HG03045 (cell line): ENCODE results near the gene NUF2.
"Not testable (repeated sequence)": the region's sequence is repeated elsewhere in the genome, so short reads cannot be mapped to it uniquely, and the experiment has no call there.

ENCODE experiments used
- ATAC-seq: cut with Tn5 transposase; IDR thresholded peaks from one replicate; pipeline ENCODE4 v1.9.1; 2021; ENCODE audit warnings: mild to moderate bottlenecking, moderate library complexity; ENCODE audit not compliant: unreplicated experiment

The NUF2 gene

DNA sequence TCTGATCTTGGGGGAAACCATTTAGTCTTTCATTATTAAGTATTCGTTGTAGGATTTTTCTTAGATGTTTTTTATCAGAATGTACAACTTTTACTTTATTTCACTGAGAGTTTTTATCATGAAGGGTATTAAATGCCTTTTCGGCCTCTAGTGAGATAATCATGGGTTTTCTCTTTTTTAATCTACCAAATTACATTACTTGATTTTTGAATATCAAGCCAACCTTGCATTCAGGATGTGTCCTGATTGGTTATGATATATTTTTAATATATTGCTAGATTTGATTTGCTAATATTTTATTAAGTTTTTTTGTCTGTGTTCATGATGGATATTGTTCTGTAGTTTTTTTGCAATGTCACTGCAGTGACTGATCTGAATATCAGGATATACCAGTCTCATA lies 9.4 kb downstream of the NUF2 start:
- ATAC-seq = no peak

DNA sequence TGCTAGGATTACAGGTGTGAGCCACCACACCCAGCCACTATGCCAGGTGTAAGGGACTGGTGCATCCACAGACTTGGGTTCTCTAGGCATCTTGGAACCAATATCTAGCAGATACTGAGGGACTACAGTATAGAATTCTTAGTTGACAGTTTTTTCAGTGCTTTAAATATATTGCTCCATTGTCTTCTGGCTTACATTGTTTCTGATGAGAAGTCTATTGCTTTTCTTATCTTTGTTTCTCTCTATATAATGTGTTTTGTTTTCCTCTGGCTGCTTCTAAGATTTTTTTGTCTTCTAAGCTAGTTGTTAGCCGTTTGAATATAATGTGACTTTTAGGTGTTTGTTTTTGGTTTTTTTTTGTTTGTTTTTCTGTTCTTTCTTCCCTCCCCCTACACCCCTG lies 13.5 kb downstream of the NUF2 start:
- ATAC-seq = no peak

- no peak for ATAC-seq
These were observed 15.9 kb downstream of the NUF2 start for GRCh38 chr1:163337631-163338030.

- ATAC-seq = no peak
These were observed 24.6 kb downstream of the NUF2 start for GRCh38 chr1:163346326-163346870.

- no peak for ATAC-seq
These were observed 25.4 kb downstream of the NUF2 start for GRCh38 chr1:163347106-163347505.

- ATAC-seq = no peak
These were observed 30.2 kb downstream of the NUF2 start for GRCh38 chr1:163351912-163352311.

DNA sequence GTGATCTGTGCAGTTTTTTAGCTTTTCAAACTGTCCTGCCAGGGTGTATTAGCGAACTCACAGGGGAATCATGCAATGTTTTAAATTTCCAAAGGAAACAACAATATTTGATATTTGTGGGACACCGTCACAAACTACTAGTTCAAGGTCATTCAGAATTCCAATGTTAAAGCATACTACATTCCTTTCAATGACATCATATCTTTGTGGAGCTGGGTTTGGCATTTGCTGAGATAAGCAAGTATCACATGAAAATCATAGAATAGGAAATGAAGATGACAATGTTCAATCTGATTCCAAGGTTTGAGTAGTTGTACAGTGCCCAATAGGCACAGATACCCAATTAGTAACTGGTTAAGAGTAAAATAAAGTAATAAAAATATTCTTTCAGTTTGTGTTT lies 35.6 kb downstream of the NUF2 start:
- ATAC-seq = no peak

DNA sequence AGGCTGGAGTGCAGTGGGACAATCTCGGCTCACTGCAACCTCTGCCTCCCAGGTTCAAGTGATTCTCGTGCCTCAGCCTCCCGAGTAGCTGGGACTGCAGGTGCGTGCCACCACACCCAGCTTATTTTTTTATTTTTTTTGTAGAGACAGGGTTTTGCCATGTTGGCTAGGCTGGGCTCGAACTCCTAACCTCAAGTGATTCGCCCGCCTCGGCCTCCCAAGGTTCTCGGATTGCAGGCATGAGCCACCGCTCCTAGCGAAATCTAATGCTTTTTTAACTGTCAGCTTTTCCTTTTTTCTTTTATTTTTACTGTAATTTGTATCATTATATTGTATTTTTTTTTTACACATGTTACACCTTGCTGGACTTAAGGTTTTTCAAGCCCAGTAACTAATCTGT lies 36.4 kb downstream of the NUF2 start:
- not testable (repeated sequence) for ATAC-seq

DNA sequence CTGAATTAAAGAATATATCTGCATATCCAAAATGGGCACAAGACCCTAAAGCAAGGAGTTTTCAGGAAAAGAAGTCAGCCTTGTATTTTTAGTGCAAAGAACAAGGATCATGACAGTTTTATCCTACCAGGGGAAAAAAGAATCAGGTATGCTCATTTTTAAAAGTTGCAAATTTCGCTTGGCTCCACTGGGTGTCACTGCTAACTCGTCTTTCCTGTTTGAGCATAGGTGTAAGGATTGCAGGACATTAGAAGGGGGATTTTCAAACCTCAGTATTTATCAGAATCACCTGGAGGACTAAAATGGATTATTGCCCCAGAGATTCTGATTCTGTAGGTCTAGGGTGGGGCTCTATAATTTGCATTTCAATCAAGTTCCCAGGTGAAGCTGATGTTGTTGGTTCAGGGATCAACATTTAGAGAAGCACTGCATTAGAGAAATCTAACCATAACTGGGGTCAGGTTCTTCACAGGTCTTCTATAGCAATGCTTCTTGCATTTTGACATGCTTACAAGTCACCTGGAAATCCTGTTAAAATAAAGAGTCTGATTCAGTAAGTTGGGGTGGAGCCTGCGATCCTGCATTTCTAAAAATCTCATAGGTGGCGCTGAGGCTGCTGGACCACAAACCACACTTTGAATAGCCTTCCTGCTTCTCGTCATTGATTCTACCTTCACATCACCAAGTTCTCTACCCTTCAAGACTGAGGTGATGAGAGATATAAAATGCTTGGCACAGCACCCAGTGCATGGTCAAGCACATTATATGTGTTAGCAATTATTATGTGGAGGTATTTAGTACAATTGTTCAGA lies 39.6 kb downstream of the NUF2 start:
- ATAC-seq = no peak

DNA sequence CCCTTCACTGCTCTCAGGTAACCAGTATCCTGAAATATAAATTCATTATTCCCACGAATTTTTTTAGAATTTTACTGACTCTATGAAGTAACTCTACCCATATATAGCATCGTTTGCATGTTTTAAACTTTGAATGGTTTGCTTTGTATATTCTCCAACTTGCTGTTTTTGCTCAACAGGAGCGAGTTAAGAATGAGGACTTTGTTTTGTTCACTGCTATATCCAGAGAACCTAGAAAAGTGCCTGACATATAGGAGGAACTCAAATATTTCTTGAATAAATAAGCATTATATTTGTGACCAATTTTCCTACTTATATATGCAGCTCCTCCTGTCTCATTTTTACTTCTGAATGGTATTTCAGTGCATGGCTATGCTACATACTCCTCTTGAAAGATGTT lies 43.4 kb downstream of the NUF2 start:
- no peak for ATAC-seq

DNA sequence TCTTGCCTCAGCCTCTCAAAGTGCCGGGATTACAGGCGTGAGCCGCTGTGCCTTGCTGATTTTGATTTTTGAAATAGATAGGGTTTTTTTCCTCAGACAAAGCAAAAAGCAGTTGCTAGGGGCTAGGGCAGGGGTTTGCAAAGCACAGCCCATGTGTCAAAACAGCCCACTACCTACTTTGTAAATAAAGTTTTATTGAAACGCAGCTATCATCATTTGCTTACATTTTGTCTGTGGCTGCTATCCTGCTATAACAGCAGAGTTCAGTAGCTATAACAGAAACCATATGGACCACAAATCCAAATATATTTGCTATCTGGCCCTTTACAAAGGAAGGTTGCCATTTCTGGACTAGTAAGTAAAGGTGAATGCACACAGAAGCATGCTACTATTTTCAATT lies 44.8 kb downstream of the NUF2 start:
- ATAC-seq = no peak

- no peak for ATAC-seq
These were observed 46.0 kb downstream of the NUF2 start for GRCh38 chr1:163367721-163368120.

DNA sequence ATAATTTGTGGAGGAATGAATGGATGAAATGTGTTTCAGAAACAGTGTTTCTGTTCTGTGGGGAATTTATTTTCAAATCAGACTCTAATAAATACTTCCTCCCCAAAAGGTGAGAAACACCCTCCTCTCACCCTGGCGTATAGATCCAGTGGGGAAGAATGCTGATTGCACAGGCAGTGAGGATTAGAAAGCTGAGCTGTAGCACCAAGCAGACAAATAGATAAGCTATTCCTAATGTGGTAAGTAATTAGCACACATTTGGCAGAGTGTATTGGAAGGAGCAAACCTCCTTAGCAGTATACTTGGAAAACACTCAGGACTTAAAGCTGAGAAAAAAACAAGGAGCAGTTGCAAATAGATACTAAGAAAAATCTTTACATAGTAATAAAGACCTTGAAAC lies 50.8 kb downstream of the NUF2 start:
- no peak for ATAC-seq

- no peak for ATAC-seq
These were observed 56.8 kb downstream of the NUF2 start for GRCh38 chr1:163378554-163378953.

GRCh38 chr1:163379801-163380200 lies 58.0 kb downstream of the NUF2 start:
- no peak for ATAC-seq

DNA sequence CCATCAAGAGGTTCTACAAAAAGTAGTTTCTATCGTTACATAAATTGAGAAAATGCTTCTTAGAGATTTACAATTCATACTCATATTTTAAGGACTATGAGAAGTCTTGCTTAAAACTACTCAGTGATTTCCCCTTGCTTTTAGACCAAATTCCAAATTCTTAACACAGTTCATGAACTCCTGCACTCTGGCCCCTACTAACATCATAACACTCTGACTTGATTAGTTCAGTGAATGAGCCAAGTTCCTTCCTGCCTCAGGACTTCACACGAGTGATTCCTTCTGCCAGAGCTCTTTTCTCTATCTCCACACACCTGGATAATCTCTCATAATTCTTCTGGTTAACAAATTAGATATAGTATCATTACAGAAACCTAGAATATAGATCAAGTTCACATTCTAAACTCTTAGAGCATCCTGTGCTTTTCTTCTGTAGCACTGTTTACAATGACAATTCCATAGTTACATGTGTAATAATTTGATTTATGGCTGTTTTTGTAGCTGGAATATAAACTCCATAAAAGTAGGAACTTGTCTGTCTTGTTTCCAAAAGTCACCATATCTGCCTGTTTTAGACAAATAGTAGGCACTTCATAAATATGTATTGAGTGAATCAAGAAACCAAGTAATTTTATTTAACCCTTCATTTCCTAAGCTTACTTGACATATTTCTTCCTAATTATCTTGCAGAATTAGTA lies 59.9 kb downstream of the NUF2 start:
- no peak for ATAC-seq

- ATAC-seq = no peak
These were observed 60.6 kb downstream of the NUF2 start for GRCh38 chr1:163382395-163382794.

- no peak for ATAC-seq
These were observed 65.4 kb downstream of the NUF2 start for GRCh38 chr1:163387146-163387545.

DNA sequence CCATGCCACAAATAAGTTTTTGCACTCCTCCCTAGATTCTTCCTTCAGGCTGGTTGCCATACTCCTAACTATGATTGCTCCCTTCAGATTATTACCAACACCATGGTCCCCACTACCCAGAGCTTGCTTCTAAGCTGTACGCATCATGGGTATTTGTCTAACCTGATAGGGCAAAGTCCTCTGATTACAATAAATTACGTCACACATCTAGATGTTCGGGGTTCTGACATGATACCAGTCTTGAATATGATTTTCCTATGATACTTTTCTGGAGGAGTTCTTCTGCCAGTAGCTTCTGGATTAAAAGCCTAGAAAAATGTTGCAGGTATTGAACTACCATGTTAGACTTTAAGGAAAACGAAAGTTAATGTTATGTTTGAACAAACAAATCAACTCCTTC lies 67.2 kb downstream of the NUF2 start:
- no peak for ATAC-seq

GRCh38 chr1:163395790-163396189 lies 74.0 kb downstream of the NUF2 start:
- ATAC-seq = no peak

DNA sequence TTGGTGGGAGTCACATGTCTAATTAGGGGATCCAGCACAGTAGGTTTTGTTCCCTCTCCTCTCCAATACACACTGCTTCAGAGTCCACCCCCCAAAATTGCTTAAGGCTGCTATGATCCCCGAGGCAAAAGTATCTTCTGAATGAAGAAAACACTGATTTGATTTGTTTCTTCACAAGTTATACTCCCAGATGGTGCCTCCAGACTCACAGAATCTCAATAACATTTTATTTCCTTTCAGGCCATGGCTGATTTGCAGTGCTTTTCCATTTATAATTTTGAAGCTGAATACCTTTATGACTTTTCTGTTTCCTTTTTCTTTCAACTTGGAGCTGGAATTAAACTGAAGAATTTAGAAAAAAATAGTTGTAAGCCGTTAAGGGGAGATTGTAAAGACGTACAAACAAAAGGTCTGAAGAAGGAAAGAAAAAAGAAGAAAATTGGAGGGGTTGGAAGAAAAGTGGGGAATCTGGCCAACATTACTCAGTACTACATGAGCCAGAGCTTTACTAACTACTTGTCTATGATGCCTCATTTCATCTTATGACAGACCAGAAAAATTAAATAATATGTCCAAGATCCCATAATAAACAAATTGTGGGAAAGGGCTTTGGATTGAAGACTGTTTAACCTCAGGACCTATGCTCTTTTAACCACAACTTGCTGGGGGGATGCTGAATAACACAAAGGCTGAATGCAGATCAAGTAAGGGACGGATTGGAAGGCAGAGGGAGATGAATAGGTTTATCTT lies 75.9 kb downstream of the NUF2 start:
- no peak for ATAC-seq

DNA sequence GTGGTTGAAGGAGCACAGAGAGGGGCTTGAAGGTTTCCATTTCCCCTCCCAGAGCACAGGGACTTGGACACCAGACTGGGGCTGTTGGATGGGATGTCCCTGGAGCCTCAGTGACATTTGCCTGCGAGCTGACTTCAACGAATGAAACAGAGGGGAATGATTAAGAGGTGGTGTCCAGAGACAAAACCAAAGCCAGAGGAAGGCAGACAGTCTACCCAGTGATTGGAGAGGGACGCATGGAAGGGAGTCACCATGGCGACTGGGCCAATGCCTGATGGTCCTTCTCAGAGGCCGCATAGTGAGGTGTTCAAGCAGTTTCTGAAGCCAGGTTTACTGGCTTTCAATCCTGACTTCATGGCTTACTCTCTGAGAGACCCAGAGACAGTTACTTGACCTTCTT lies 77.2 kb downstream of the NUF2 start:
- ATAC-seq = no peak
